HL-60 (cell line): ENCODE results near the gene ZNF652.
"Not testable (repeated sequence)": the region's sequence is repeated elsewhere in the genome, so short reads cannot be mapped to it uniquely, and the experiment has no call there.

Source experiments
- DNase-seq, 2 experiments: peaks; one replicate each; pipeline ENCODE4 v3.0.0-alpha.2; 2010 to 2020; ENCODE audit warnings: low read depth in 1 of 2, low spot score in 1 of 2
- H3K27ac ChIP-seq: fragments of 250-450 bp; sonication (Bioruptor Pico); replicated peaks from 2 replicates; pipeline ENCODE4 v1.5.1; 2020; ENCODE audit warnings: mild to moderate bottlenecking, moderate library complexity
- H3K27me3 ChIP-seq: fragments of 250-450 bp; sonication (Bioruptor Pico); 2 replicates; pipeline ENCODE4 v1.5.1; 2021; ENCODE audit warnings: mild to moderate bottlenecking, moderate library complexity; ENCODE audit not compliant: insufficient read depth, poor library complexity, severe bottlenecking
- H3K4me3 ChIP-seq: replicated peaks from 2 replicates; pipeline ENCODE4 v1.5.1; 2011; ENCODE audit warnings: mild to moderate bottlenecking, control low read depth, low read length; ENCODE audit not compliant: insufficient read depth
- GABPA ChIP-seq: IDR thresholded peaks from 2 replicates; pipeline ENCODE4 v1.6.1; 2012; ENCODE audit warnings: low read depth
- POLR2AphosphoS5 ChIP-seq: IDR thresholded peaks from 2 replicates; pipeline ENCODE4 v1.6.1; 2012; ENCODE audit warnings: low read depth
- SPI1 ChIP-seq: IDR thresholded peaks from 2 replicates; pipeline ENCODE4 v1.6.1; 2012; ENCODE audit warnings: low read depth, mild to moderate bottlenecking, borderline replicate concordance
- TF ChIP-seq, protein P1 (sequence below): IDR thresholded peaks from 2 replicates; pipeline ENCODE4 v1.6.1; 2012; ENCODE audit warnings: low read depth; ENCODE audit not compliant: insufficient replicate concordance
- TF ChIP-seq, protein P2 (sequence below): IDR thresholded peaks from one replicate; pipeline ENCODE4 v1.5.1; 2011; ENCODE audit warnings: low read length, control low read depth, inconsistent platforms; ENCODE audit not compliant: insufficient read depth

ZNF652 gene

GRCh38 chr17:49288388-49288787 is 73.7 kb downstream of the ZNF652 start:
- TF ChIP-seq, protein P1, sequence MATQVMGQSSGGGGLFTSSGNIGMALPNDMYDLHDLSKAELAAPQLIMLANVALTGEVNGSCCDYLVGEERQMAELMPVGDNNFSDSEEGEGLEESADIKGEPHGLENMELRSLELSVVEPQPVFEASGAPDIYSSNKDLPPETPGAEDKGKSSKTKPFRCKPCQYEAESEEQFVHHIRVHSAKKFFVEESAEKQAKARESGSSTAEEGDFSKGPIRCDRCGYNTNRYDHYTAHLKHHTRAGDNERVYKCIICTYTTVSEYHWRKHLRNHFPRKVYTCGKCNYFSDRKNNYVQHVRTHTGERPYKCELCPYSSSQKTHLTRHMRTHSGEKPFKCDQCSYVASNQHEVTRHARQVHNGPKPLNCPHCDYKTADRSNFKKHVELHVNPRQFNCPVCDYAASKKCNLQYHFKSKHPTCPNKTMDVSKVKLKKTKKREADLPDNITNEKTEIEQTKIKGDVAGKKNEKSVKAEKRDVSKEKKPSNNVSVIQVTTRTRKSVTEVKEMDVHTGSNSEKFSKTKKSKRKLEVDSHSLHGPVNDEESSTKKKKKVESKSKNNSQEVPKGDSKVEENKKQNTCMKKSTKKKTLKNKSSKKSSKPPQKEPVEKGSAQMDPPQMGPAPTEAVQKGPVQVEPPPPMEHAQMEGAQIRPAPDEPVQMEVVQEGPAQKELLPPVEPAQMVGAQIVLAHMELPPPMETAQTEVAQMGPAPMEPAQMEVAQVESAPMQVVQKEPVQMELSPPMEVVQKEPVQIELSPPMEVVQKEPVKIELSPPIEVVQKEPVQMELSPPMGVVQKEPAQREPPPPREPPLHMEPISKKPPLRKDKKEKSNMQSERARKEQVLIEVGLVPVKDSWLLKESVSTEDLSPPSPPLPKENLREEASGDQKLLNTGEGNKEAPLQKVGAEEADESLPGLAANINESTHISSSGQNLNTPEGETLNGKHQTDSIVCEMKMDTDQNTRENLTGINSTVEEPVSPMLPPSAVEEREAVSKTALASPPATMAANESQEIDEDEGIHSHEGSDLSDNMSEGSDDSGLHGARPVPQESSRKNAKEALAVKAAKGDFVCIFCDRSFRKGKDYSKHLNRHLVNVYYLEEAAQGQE = no peak
- TF ChIP-seq SPI1 (no peak), POLR2AphosphoS5 (no peak), GABPA (no peak)
- TF ChIP-seq, protein P2, sequence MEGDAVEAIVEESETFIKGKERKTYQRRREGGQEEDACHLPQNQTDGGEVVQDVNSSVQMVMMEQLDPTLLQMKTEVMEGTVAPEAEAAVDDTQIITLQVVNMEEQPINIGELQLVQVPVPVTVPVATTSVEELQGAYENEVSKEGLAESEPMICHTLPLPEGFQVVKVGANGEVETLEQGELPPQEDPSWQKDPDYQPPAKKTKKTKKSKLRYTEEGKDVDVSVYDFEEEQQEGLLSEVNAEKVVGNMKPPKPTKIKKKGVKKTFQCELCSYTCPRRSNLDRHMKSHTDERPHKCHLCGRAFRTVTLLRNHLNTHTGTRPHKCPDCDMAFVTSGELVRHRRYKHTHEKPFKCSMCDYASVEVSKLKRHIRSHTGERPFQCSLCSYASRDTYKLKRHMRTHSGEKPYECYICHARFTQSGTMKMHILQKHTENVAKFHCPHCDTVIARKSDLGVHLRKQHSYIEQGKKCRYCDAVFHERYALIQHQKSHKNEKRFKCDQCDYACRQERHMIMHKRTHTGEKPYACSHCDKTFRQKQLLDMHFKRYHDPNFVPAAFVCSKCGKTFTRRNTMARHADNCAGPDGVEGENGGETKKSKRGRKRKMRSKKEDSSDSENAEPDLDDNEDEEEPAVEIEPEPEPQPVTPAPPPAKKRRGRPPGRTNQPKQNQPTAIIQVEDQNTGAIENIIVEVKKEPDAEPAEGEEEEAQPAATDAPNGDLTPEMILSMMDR = no peak
- Histone ChIP-seq H3K27ac (no peak overlapping the region), H3K4me3 (no peak overlapping the region), H3K27me3 (no peaks in the 10 kb centered on the region)
- no peak for DNase-seq

DNA sequence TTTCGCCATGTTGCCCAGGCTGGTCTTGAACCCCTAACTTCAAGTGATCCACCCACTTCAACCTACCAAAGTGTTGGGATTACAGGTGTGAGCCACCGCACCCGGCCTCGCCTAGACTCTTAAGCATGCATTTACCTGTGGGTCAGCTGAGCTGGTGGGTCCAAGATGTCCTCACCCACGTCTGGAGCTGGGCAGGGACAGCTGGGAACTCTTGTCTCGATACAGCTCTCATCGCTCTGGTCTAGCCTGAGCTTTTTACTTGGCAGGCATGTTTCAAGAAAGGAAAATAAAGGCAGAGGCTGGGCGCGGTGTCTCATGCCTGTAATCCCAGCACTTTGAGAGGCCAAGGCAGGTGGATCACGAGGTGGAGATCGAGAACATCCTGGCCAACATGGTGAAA is 74.6 kb downstream of the ZNF652 start:
- Histone ChIP-seq H3K27ac (no peak overlapping the region), H3K27me3 (no peaks in the 10 kb centered on the region), H3K4me3 (no peak overlapping the region)
- DNase-seq = no peak
- TF ChIP-seq SPI1 (no peak), GABPA (no peak), POLR2AphosphoS5 (no peak)
- TF ChIP-seq, protein P2 = no peak
- TF ChIP-seq, protein P1 = no peak

DNA sequence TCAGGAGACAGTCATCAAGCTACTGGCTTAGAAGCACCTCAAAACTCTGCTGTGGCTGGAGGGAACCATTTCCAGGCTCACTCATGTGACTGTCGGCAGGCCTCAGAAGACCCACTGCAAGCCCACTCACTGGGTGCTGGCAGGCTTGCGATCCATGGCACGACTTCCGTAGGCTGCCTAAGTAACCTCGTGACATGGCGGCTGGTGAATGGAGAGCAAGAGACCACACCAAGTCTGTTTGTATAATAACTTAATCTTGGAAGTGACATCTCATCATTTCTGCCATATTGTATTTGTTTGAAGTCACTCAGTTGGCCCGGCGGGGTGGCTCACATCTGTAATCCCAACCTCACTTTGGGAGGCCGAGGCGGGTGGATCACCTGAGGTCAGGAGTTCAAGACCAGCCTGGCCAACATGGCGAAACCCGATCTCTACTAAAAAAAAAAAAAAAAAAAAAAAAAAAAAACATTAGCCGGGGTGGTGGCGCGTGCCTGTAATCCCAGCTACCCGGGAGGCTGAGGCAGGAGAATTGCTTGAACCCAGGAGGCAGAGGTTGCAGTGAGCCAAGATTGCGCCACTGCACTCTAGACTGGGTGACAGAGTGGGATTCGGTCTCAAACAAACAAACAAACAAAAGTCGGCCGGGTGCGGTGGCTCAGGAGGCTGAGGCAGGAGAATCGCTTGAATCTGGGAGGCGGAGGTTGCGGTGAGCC is 75.6 kb downstream of the ZNF652 start:
- not testable (repeated sequence) for H3K27me3 ChIP-seq, DNase-seq, H3K27ac ChIP-seq, H3K4me3 ChIP-seq

- TF ChIP-seq SPI1 (no peak), GABPA (no peak), POLR2AphosphoS5 (no peak)
- TF ChIP-seq, protein P2 = no peak
- TF ChIP-seq, protein P1 = no peak
- DNase-seq = no peak
- Histone ChIP-seq H3K27me3 (no peaks in the 10 kb centered on the region), H3K4me3 (no peak overlapping the region), H3K27ac (no peak overlapping the region)
Measured at GRCh38 chr17:49285716-49286115, 76.3 kb downstream of the ZNF652 start.
